LHCN-M2 (cell line): ENCODE measurements around the gene CLEC3A. TPM values are rescaled to one million over a fixed set of nuclear protein-coding genes. Genes with fewer than 3 reads are reported as not detected.
A peak's percentile ranks its signal among the peaks of the same experiment; 100 is the strongest.
"Not testable (repeated sequence)": the region's sequence is repeated elsewhere in the genome, so short reads cannot be mapped to it uniquely, and the experiment has no call there.

Source experiments
- DNase-seq: peaks from one replicate; pipeline ENCODE4 v3.0.0-alpha.2; 2012; ENCODE audit warnings: low read depth
- polyA plus RNA-seq: library from polyadenylated mRNA; unstranded; fragments of >200 nt; gene quantifications from one replicate; pipeline ENCODE4 v1.2.1, GENCODE V29; 2012; ENCODE audit warnings: missing spikeins
- total RNA-seq: library from RNA; depleted of rRNA; stranded (reverse); fragments of >200 nt; gene quantifications from 2 replicates; pipeline ENCODE4 v1.2.3, GENCODE V29; 2014; rRNA removed

The CLEC3A gene, protein sequence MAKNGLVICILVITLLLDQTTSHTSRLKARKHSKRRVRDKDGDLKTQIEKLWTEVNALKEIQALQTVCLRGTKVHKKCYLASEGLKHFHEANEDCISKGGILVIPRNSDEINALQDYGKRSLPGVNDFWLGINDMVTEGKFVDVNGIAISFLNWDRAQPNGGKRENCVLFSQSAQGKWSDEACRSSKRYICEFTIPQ
- not detected in 2 replicates for total RNA-seq
- polyA plus RNA-seq, result not detected

- no peak for DNase-seq
Measured at GRCh38 chr16:78022347-78023060, at the start of gene CLEC3A. Gene CLEC3A, plus strand, starts transcription at chr16:78022548. Its CDS starts 79 bp downstream, at chr16:78022627.

DNA sequence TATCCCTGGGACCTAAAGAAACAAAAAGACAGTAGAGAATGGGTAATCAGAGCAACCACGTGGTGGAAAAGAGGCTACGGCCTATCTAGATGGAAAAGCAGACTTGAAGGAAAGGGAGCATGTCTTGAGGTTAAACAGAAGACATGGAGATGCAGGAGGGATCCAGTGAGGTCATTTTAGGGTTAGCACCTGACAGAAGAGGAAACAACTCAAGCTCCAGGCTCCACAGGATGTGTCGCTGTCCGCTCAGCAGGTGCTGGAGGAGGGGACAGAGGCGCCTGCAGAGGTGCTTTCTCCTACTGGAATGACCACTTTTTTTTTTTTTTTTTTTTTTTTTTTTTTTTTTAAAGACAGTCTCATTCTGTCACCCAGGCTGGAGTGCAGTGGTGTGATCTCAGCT lies 47.5 kb upstream of the CLEC3A start:
- no peak for DNase-seq

DNA sequence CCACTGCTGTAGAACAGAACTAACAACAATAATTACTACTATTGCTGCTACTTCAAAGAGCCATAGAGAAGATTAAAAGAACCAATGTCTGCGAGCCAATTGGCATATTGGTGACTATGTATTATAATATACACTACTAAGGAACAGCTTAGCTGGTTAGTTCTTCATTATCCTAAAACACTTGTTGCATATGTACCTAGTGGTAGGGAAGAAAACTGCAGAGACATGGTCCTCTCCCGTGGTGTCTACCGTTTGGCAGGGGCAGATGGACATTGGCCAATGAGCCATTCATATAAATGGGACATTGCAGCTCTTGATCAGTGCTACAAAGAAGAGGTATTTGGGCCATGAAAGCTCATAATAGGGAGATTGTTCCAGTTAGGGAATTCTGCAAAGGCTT lies 46.4 kb upstream of the CLEC3A start:
- DNase-seq, result no peak

DNA sequence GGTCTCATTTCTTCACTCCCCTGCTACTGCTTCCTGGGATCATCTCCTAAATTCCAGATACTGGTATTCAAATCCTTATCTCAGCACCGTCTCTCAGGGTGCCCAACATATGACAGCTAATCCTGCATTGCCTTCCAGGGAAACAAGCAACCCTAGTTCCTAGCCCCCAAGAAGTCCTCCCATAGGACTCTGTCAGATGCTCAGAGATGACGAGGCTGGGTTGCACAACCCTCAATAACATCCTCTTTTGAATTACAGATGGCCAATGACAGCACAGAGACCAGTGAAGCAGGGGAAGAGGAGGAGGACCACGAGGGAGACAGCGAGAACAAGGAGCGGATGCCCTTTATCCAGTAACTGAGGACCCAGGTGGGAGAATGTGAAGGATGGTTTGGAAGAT lies 45.0 kb upstream of the CLEC3A start:
- no peak for DNase-seq

DNA sequence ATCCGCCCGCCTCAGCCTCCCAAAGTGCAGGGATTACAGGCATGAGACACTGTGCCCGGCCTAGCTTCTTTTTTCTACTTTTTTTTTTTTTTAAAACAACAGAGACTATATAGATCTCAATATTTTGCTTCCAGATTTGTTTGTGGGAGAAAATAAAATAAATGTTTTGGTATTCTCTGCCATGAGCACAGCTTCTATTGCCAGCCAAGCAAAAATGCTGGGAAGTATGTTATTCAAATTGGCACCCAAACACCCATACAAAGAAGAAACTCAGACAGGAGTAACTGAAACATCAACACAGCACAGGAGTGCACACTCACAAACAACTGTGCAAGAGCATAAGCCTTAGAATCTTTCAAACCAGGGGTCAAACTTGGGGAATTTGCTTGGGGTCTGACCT lies 37.2 kb upstream of the CLEC3A start:
- DNase-seq, result no peak

DNA sequence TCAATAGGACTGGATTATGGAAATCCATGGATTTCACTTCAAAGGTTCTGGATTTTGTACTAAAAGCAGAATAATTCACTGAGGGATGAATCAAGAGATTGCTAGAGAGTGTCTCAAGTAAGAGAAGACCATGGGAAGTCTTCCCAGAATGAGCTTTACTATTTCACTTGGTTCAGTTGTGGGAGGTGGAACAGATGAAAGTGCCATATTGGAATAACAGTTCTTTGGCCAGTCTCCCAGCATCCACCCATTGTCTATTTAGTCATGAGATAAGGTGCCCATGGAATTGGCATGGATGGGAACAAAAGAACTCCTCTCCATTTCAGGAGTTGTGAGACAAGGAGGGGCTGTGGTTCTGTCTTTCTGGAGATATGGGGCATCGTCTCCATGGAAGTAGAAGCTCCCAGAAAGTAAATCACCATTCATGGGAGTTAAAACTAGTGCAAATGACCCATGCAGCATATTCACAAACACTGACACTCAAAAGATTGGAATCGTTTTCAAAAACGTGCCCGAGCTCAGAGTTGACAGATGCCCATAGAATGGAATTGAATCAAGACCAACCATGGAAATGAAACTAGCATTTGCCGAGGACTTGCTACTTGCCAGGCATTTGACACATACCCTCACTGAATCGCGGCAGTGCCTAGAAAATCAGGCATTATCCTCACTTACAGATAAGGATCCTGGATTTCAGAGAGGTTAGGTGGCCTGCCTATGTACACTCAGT lies 36.2 kb upstream of the CLEC3A start:
- DNase-seq, result no peak

GRCh38 chr16:77987810-77988209 lies 34.5 kb upstream of the CLEC3A start:
- no peak for DNase-seq

DNA sequence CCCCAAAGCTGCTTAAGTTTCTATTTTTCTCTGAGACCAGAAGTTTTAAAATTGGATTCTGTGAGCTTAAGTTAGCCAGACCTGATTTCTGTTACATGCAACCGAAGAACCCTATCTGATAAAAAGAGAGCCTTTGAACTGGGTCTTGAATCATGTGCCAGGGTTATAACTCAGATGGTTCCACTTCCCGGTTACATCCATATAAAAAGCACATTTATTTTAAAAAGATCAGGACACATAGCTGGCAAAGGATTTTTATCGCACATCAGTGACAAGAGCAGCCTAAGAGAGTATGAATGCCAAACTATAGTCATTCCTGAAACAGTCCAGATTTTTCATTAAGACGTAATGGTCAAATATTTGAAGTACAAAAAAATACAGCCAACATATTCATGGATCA lies 32.5 kb upstream of the CLEC3A start:
- no peak for DNase-seq

DNA sequence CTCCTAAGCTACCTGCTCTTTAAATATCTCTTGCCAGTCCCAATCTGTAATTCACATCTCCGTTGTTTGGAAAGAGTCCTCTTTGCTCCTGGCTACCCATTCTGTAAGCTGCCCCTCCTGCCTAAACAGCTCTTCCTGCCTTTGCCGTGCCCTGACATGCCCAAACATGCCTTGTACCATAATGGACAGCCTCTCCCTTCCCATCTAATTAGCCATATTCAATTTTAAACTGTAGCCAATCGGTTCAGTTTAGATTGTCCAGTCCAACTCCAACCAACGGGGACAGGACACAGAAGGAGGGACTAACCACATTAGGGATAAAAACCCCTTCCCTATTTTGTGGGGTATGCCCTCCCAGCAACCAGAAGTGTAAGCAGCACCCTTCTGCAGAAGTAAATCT lies 30.6 kb upstream of the CLEC3A start:
- no peak for DNase-seq

- not testable (repeated sequence) for DNase-seq
Measured at GRCh38 chr16:77992381-77992780, 30.0 kb upstream of the CLEC3A start.

- peak; percentile 5 for DNase-seq
Measured at GRCh38 chr16:77993111-77993985, 29.0 kb upstream of the CLEC3A start.

- DNase-seq, result no peak
Measured at GRCh38 chr16:77995843-77996455, 26.4 kb upstream of the CLEC3A start.

GRCh38 chr16:77998350-77999023 lies 23.9 kb upstream of the CLEC3A start:
- DNase-seq, result no peak

DNA sequence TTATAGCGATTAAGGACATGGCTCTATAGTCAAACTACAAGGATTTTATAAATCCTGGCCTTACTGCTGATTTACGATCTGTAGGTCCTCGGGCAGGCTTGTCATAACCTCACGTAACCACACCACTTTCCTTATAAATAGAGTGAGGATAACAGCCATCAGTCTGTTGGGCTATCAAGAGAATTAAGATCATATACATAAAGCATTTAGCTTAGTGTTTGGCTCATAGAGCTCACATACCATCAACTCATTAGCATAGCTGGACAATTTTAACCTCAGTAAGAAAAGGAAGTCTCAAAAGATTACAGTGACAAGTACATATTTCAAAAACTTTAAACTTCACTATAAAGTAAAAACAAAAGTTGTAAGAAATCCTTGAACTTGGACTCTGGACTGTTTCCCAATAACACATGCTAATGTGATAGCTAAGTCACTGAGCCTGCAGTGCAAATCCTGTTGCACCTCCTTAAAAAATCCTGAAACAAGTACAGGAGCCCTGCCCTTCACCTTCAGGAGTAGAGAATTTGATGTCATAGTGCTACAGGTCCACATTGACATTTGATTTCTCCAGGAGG lies 20.8 kb upstream of the CLEC3A start:
- DNase-seq, result no peak

DNA sequence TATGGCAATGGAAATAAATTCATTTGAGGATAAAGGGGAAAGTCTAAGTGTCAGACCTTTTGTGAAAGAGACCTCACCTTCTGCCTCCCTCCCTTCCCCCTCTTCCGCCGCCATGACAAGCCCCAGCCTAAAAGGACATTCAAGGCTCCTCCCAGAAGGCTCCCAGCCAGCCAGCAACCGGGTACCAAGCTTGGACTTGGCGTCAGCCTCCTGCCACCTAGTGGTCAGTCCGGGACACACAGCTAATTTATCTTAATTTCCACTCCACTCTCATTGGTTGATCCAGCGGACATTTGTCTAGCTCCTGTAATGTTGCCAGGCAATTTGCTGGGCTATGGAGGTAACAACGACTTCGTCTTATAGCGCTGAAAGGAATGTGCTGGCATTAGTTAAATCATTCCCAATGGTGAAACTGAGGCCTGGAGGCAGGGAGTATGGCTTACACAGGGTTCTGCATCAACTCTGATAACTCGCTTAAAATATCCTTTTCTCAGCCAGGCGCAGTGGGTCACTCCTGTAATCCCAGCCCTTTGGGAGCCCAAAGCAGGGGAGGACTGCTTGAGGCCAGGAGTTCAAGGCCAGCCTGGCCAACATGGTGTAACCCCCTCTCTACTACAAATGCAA lies 19.3 kb upstream of the CLEC3A start:
- peak; percentile 56 for DNase-seq

DNA sequence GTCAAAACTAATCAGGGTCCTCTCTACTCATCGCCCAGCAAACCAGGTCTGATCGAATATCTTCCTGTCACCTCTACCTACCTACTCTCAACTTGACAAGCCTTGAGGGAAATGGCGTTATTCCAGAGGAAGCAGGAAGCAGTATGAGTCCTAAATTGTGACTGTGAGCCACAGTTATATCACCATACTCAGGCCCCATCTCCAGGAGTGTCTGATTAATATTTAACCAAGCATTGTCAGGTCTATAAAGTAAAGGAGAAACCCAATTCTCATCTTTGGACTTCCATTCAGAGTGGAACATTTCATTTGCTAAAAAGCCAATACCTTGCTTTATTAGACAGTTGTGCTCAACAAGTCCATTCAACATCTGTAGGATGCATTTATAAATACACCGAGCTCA lies 17.8 kb upstream of the CLEC3A start:
- no peak for DNase-seq

- no peak for DNase-seq
Measured at GRCh38 chr16:78005881-78006280, 16.5 kb upstream of the CLEC3A start.

GRCh38 chr16:78007121-78007520 lies 15.2 kb upstream of the CLEC3A start:
- no peak for DNase-seq

DNA sequence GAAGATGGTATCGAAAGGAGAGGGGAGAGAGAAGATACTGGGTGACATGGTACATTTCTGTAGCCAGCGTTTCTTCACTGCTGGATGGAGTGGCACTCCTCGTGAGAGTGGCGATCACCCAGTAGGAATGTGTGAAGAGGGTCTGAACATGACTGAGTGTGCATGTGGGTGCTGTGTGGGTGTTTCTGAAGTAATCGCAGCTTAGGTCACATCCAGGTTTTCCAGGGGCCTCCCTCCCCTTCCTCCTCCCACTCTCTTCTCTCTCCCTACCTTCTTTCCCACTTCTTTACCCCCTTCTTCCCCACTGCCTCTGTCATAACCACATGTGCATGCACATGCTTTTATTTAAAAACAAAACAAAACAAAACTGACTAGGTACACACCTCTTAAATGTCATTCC lies 1.8 kb downstream of the CLEC3A start:
- no peak for DNase-seq

DNA sequence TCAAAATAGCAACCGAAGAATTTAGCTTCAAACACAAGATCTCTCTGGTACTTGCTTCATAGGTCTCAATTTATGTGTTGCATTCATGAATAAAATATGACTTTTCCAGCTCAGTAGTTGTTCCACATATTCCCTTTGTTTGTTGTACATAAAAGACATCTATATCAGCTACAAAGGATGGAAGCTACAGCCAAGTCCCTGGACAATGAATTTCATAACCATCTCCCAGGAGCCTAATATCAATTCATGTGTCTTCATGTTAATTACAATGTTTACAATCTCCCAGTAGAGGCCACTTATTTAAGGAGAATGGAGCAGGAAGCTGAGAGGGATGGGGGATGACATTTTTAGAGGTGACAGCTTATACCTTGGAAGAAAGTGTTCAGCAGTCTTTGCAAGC lies 3.3 kb downstream of the CLEC3A start:
- DNase-seq, result no peak
